Ishikawa (cell line): Measurements from ENCODE around the gene PPP1R12C.

Experiments used
- CEBPB ChIP-seq: IDR thresholded peaks from 2 replicates; pipeline ENCODE4 v1.6.1; 2012
- EGR1 ChIP-seq: IDR thresholded peaks from 2 replicates; pipeline ENCODE4 v1.6.1; 2012
- FOXM1 ChIP-seq: IDR thresholded peaks from 2 replicates; pipeline ENCODE4 v1.6.1; 2012; ENCODE audit warnings: low read depth, borderline replicate concordance
- NFIC ChIP-seq: IDR thresholded peaks from 2 replicates; pipeline ENCODE4 v1.6.1; 2012
- TAF1 ChIP-seq: IDR thresholded peaks from 2 replicates; pipeline ENCODE4 v1.6.1; 2012; ENCODE audit warnings: low read depth, mild to moderate bottlenecking
- YY1 ChIP-seq: IDR thresholded peaks from 2 replicates; pipeline ENCODE4 v1.6.1; 2012; ENCODE audit warnings: low read depth
- TF ChIP-seq, protein P1 (sequence below): IDR thresholded peaks from 2 replicates; pipeline ENCODE4 v1.6.1; 2012; ENCODE audit warnings: low read depth, mild to moderate bottlenecking
- TF ChIP-seq, protein P2 (sequence below): IDR thresholded peaks from 2 replicates; pipeline ENCODE4 v1.6.1; 2012
- TF ChIP-seq, protein P3 (sequence below): IDR thresholded peaks from 2 replicates; pipeline ENCODE4 v1.6.1; 2012

DNA sequence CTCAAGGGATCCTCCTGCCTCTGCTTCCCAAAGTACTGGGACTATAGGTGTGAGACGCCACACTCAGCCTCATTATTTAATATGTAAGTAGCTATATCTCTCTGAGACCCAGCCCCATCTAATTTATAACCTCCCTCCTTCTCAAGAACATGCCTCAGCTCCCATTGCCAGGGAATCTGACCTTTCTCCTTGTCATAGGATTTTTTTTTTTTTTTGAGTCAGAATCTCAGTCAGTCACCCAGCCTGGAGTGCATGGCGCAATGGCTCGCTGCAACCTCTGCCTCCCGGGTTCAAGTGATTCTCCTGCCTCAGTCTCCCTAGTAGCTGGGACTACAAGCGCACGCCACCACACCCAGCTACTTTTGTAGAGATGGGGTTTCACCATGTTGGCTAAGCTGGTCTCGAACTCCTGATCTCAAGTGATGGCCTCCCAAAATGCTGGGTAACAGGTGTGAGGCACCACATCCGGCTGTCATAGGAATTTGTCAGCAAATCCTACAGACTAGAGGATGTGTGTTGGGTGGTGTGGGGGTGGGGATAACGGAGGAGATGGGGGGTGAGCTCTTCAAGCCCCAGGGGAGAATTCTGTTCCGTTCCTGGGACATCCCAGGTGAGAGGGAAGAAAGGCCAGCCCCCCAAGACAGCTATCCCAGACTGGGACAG is 46.8 kb downstream of the PPP1R12C start:
- TF ChIP-seq EGR1 = no peak
- TF ChIP-seq NFIC = no peak
- TF ChIP-seq, protein P1, sequence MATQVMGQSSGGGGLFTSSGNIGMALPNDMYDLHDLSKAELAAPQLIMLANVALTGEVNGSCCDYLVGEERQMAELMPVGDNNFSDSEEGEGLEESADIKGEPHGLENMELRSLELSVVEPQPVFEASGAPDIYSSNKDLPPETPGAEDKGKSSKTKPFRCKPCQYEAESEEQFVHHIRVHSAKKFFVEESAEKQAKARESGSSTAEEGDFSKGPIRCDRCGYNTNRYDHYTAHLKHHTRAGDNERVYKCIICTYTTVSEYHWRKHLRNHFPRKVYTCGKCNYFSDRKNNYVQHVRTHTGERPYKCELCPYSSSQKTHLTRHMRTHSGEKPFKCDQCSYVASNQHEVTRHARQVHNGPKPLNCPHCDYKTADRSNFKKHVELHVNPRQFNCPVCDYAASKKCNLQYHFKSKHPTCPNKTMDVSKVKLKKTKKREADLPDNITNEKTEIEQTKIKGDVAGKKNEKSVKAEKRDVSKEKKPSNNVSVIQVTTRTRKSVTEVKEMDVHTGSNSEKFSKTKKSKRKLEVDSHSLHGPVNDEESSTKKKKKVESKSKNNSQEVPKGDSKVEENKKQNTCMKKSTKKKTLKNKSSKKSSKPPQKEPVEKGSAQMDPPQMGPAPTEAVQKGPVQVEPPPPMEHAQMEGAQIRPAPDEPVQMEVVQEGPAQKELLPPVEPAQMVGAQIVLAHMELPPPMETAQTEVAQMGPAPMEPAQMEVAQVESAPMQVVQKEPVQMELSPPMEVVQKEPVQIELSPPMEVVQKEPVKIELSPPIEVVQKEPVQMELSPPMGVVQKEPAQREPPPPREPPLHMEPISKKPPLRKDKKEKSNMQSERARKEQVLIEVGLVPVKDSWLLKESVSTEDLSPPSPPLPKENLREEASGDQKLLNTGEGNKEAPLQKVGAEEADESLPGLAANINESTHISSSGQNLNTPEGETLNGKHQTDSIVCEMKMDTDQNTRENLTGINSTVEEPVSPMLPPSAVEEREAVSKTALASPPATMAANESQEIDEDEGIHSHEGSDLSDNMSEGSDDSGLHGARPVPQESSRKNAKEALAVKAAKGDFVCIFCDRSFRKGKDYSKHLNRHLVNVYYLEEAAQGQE = no peak
- TF ChIP-seq TAF1 = no peak
- TF ChIP-seq, protein P2, sequence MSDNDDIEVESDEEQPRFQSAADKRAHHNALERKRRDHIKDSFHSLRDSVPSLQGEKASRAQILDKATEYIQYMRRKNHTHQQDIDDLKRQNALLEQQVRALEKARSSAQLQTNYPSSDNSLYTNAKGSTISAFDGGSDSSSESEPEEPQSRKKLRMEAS = no peak
- TF ChIP-seq YY1 = no peak
- TF ChIP-seq CEBPB = no peak
- TF ChIP-seq, protein P3, sequence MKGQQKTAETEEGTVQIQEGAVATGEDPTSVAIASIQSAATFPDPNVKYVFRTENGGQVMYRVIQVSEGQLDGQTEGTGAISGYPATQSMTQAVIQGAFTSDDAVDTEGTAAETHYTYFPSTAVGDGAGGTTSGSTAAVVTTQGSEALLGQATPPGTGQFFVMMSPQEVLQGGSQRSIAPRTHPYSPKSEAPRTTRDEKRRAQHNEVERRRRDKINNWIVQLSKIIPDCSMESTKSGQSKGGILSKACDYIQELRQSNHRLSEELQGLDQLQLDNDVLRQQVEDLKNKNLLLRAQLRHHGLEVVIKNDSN = no peak
- no peak for TF ChIP-seq FOXM1
